ENCODE results near the gene RAF1. TPM values are rescaled to one million over a fixed set of nuclear protein-coding genes. Genes with fewer than 3 reads are reported as not detected.
"Not testable (repeated sequence)": the region's sequence is repeated elsewhere in the genome, so short reads cannot be mapped to it uniquely, and the experiment has no call there.

The RAF1 gene
- total RNA-seq, 4 donors from 2014 or later, result 212 to 346 (median 246) TPM

DNA sequence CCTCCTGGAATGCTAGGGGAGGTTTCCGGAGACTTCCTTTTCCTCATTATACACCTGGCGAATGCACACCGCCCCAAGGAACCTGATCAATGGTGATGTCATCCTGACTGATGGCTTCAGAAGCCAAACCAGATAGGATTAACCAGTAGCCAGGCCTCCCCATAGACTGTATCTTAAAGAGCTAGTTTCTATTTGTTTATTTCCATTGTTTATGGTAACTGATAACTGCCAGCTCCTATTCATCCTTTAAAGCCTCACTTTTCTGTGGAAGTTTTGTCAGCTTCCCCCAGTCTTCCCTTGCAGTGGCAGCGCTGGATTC, 118.5 kb downstream of the RAF1 start, which contains the start of gene MKRN2OS:
MKRN2OS (minus strand) TSS at position 27 of the 319 bp plus-strand sequence. CDS start 35 bp downstream, outside the sequence.
- no peaks in the 10 kb centered on the region for H3K4me1 ChIP-seq
- H3K9me3 ChIP-seq, result no peaks in the 10 kb centered on the region
- no peak for DNase-seq
- intact Hi-C loops (cut with DNase I; ENCODE audit: low total_unique reads) (no loop called here), in situ Hi-C loops (cut with MboI; ENCODE audit: low sequenced_read_pairs in 4 of 4) (no loop called here)
- TF ChIP-seq, protein P1, sequence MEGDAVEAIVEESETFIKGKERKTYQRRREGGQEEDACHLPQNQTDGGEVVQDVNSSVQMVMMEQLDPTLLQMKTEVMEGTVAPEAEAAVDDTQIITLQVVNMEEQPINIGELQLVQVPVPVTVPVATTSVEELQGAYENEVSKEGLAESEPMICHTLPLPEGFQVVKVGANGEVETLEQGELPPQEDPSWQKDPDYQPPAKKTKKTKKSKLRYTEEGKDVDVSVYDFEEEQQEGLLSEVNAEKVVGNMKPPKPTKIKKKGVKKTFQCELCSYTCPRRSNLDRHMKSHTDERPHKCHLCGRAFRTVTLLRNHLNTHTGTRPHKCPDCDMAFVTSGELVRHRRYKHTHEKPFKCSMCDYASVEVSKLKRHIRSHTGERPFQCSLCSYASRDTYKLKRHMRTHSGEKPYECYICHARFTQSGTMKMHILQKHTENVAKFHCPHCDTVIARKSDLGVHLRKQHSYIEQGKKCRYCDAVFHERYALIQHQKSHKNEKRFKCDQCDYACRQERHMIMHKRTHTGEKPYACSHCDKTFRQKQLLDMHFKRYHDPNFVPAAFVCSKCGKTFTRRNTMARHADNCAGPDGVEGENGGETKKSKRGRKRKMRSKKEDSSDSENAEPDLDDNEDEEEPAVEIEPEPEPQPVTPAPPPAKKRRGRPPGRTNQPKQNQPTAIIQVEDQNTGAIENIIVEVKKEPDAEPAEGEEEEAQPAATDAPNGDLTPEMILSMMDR (IDR thresholded peaks at IDR 0.05 in 4 of 5, conservative IDR thresholded peaks at IDR 0.05 in 1 of 5), result no peak
- no peak for TF ChIP-seq POLR2A (IDR thresholded peaks at IDR 0.05)
- no peaks in the 10 kb centered on the region for H3K36me3 ChIP-seq
- no peak within 1 kb of the TSS for H3K27ac ChIP-seq
- no peak for ATAC-seq
- no peak within 1 kb of the TSS for H3K4me3 ChIP-seq
- H3K27me3 ChIP-seq, result no peaks in the 10 kb centered on the region

DNA sequence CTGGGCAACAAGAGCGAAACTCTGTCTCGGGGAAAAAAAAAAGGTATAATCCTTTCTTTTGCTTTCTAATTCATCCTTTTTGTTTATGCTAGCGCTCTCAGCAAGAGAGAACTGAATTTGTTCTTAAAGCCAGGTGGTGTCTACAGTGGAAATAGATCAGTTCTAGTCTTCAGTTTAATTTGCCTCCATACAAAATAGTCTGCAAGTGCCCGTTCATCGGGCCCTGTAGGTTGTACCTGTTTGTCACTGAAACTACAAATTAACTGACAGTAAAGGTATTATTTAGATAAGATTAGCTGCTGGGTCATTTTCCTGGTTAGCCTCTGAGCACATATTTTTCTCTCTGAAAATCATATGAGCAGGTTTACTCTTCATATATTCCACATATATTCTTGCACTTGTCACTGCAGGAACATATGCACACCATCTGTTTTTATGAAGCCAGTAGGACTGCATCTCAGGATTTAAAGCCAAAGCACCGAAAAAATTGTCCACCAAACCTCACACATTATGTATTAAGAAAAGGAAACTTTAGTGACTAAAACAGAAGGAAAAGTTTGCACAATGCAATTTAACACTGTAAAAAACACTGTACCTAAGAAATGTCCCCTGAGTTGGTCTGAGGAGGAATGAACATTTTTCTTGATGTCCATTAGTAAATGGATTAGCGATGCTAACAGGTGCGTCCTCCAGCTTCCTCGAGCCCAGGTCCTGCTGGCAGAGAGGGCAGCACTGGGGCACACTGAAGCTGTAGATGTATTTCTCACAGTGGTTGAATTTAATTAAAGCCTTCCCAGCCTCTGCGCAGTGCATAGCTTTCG, 119.1 kb downstream of the RAF1 start:
- TF ChIP-seq, protein P1 (IDR thresholded peaks at IDR 0.05 in 4 of 5, conservative IDR thresholded peaks at IDR 0.05 in 1 of 5), result no peak
- TF ChIP-seq POLR2A (IDR thresholded peaks at IDR 0.05), result no peak
- intact Hi-C loops (cut with DNase I; ENCODE audit: low total_unique reads), result no loop called here
- no peaks in the 10 kb centered on the region for H3K27me3 ChIP-seq
- H3K4me3 ChIP-seq, result no peak overlapping the region
- in situ Hi-C loops (cut with MboI; ENCODE audit: low sequenced_read_pairs in 4 of 4), result no loop called here
- DNase-seq (no peak), ATAC-seq (no peak)
- H3K4me1 ChIP-seq, result no peaks in the 10 kb centered on the region
- H3K27ac ChIP-seq, result no peak overlapping the region
- peaks cover 0 to 3% of the 10 kb centered on the region in 2 donors for H3K36me3 ChIP-seq
- H3K9me3 ChIP-seq, result no peaks in the 10 kb centered on the region

DNA sequence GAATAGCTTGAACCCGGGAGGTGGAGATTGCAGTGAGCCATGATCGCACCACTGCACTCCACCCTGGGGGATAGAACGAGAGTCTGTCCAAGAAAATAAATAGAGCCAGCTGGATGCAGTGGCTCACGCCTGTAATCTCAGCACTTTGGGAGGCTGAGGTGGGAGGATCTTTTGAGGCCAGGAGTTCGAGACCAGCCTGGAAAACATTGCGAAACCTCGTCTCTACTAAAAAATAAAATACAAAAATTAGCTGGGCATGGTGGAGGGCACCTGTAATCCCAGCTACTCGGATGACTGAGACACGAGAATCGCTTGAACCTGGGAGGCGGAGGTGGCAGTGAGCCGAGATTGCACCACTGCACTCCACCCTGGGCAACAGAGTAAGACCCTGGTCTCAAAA, 120.4 kb downstream of the RAF1 start:
- in situ Hi-C loops (cut with MboI; ENCODE audit: low sequenced_read_pairs in 4 of 4); H3K27me3 ChIP-seq; H3K4me1 ChIP-seq; H3K9me3 ChIP-seq; H3K36me3 ChIP-seq; H3K4me3 ChIP-seq; H3K27ac ChIP-seq; ATAC-seq; DNase-seq; intact Hi-C loops (cut with DNase I; ENCODE audit: low total_unique reads): not testable (repeated sequence)

DNA sequence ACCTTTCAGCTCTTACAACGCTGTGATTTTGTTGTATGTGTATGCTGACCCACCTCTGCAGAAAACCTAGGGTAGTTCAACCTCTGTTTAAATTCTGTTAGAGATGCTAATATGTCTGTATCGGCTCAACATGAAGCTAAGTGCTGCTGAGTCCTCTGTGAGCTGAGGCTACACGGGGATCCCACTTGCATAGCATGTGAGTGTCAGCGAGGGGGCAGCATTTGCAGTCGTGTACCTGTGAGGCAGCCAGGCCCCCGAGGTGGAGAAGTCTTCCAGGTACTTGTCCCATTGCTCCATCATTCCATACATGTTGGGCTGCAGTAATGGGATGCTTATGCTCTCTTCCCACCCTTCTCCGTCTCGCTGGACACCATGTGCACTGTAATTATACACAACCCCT, 122.3 kb downstream of the RAF1 start:
- DNase-seq, result no peak
- intact Hi-C loops (cut with DNase I; ENCODE audit: low total_unique reads) (no loop called here), in situ Hi-C loops (cut with MboI; ENCODE audit: low sequenced_read_pairs in 4 of 4) (no loop called here)
- H3K36me3 ChIP-seq, result peaks cover 0 to 3% of the 10 kb centered on the region in 2 donors
- TF ChIP-seq, protein P1 (IDR thresholded peaks at IDR 0.05 in 4 of 5, conservative IDR thresholded peaks at IDR 0.05 in 1 of 5), result no peak
- TF ChIP-seq POLR2A (IDR thresholded peaks at IDR 0.05), result no peak
- ATAC-seq, result no peak
- H3K27ac ChIP-seq, result no peak overlapping the region
- H3K4me1 ChIP-seq, result no peaks in the 10 kb centered on the region
- H3K27me3 ChIP-seq, result no peaks in the 10 kb centered on the region
- H3K9me3 ChIP-seq, result no peaks in the 10 kb centered on the region
- no peak overlapping the region for H3K4me3 ChIP-seq

DNA sequence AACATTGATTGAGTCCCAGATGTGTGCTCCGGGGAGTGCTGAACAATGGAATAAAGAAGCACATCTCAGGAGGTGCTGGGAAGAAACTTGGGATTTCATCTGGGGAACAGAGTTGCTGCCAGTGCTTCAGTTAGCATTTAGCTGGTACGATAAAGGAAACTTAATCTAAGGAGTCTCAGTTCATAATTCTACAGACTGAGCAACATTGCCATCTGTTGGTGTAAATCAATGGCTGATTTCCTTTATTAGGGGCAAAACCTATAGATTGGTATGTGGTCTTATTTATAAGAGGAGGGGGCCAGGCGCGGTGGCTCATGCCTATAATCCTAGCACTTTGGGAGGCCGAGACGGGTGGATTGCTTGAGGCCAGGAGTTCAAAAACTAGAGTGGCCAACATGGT, 127.5 kb downstream of the RAF1 start:
- intact Hi-C loops (cut with DNase I; ENCODE audit: low total_unique reads) (no loop called here), in situ Hi-C loops (cut with MboI; ENCODE audit: low sequenced_read_pairs in 4 of 4) (no loop called here)
- H3K36me3 ChIP-seq, result peaks cover 0 to 9% of the 10 kb centered on the region in 2 donors
- no peak for ATAC-seq
- no peaks in the 10 kb centered on the region for H3K4me1 ChIP-seq
- no peak overlapping the region for H3K27ac ChIP-seq
- no peak for DNase-seq
- no peak overlapping the region for H3K4me3 ChIP-seq
- H3K9me3 ChIP-seq, result no peaks in the 10 kb centered on the region
- H3K27me3 ChIP-seq, result no peaks in the 10 kb centered on the region
- TF ChIP-seq POLR2A (IDR thresholded peaks at IDR 0.05), result no peak
- TF ChIP-seq, protein P1 (IDR thresholded peaks at IDR 0.05 in 4 of 5, conservative IDR thresholded peaks at IDR 0.05 in 1 of 5), result peak in 1 of 5 experiments; percentile 8

Other genes starting within 250 kb of the RAF1 start
- gene TSEN2, start 179.6 kb downstream of the RAF1 start, total RNA-seq, result 10 to 100 TPM; 10.7 to 19.5 (median 12.0) TPM
- under 1 TPM in 1 of 4 donors, not detected in 3; 0.95 TPM for gene MKRN2OS, start 118.6 kb downstream of the RAF1 start, total RNA-seq
- gene MKRN2, start 107.0 kb downstream of the RAF1 start, total RNA-seq, result 10 to 100 TPM; 14.8 to 29.9 (median 25.1) TPM
- gene TMEM40, start 95.1 kb upstream of the RAF1 start, total RNA-seq, result 1 to 10 TPM in 1 of 4 donors, under 1 TPM in 1, not detected in 2; 0.62 to 1.2 TPM
- 100 to 1,000 TPM; 133 to 308 (median 181) TPM for gene CAND2, start 132.6 kb upstream of the RAF1 start, total RNA-seq
- 1,000 to 10,000 TPM in 2 of 4 donors, 100 to 1,000 TPM in 2; 765 to 1,204 (median 990) TPM for gene RPL32, start 177.4 kb upstream of the RAF1 start, total RNA-seq